Loucy (cell line): ENCODE results near the gene SLC15A1.

Source experiments
- CTCF ChIP-seq: fragments of 200-600 bp; sonication (generic); conservative IDR thresholded peaks from 2 replicates; pipeline ENCODE4 v1.5.1; 2014; ENCODE audit warnings: mild to moderate bottlenecking, antibody characterized with exemption, low read length
- EZH2phosphoT487 ChIP-seq: fragments of 200-600 bp; IDR thresholded peaks from 2 replicates; pipeline ENCODE4 v1.6.1; 2018; ENCODE audit warnings: antibody characterized with exemption, mild to moderate bottlenecking, moderate library complexity, borderline replicate concordance

GRCh38 chr13:98664924-98665637, 87.4 kb downstream of the SLC15A1 start:
- TF ChIP-seq CTCF: no peak
- TF ChIP-seq EZH2phosphoT487: no peak
